DOHH2 (cell line): Measurements from ENCODE around the gene KIF16B.

ENCODE experiments used
- H3F3A ChIP-seq: fragments of 200-600 bp; sonication (generic), shearing (Covaris generic); 2 replicates; pipeline ENCODE4 v1.6.0; 2016; ENCODE audit warnings: antibody characterized with exemption, mild to moderate bottlenecking; ENCODE audit not compliant: control insufficient read depth, insufficient read depth
- H3K27ac ChIP-seq: fragments of 200-600 bp; sonication (generic); 2 replicates; pipeline ENCODE4 v1.5.1; 2014; ENCODE audit warnings: low read depth, mild to moderate bottlenecking, low read length, moderate library complexity
- H3K27me3 ChIP-seq: fragments of 200-600 bp; sonication (generic); 2 replicates; pipeline ENCODE4 v1.6.1; 2014; ENCODE audit warnings: mild to moderate bottlenecking, low read length, mixed read lengths; ENCODE audit not compliant: control insufficient read depth
- H3K36me3 ChIP-seq: fragments of 200-600 bp; sonication (generic); 2 replicates; pipeline ENCODE4 v1.6.1; 2014; ENCODE audit warnings: mild to moderate bottlenecking, low read length, moderate library complexity, mixed read lengths; ENCODE audit not compliant: control insufficient read depth
- H3K4me1 ChIP-seq: fragments of 200-600 bp; sonication (generic); 2 replicates; pipeline ENCODE4 v1.6.1; 2014; ENCODE audit warnings: mild to moderate bottlenecking, low read length, mixed read lengths; ENCODE audit not compliant: control insufficient read depth
- H3K4me2 ChIP-seq: fragments of 200-600 bp; sonication (generic); 2 replicates; pipeline ENCODE4 v1.6.0; 2014; ENCODE audit warnings: mild to moderate bottlenecking, low read length, moderate library complexity
- H3K4me3 ChIP-seq: fragments of 200-600 bp; sonication (generic); 2 replicates; pipeline ENCODE4 v1.5.1; 2014; ENCODE audit warnings: mild to moderate bottlenecking, low read length, mixed read lengths
- H3K79me2 ChIP-seq: fragments of 200-600 bp; sonication (generic); 2 replicates; pipeline ENCODE4 v1.6.1; 2014; ENCODE audit warnings: mild to moderate bottlenecking, low read length, mixed read lengths; ENCODE audit not compliant: control insufficient read depth
- H3K9me2 ChIP-seq: fragments of 200-600 bp; sonication (generic); replicated peaks from 2 replicates; pipeline ENCODE4 v1.6.1; 2014; ENCODE audit warnings: mild to moderate bottlenecking, low read length, mixed read lengths; ENCODE audit not compliant: control insufficient read depth
- H3K9me3 ChIP-seq: fragments of 200-600 bp; sonication (generic); 2 replicates; pipeline ENCODE4 v1.6.1; 2014; ENCODE audit warnings: antibody characterized with exemption, low read length, mixed read lengths; ENCODE audit not compliant: control insufficient read depth, insufficient read depth
- H4K20me1 ChIP-seq: fragments of 200-600 bp; sonication (generic); 2 replicates; pipeline ENCODE4 v1.6.0; 2014; ENCODE audit warnings: low read depth, mild to moderate bottlenecking, antibody characterized with exemption, low read length, moderate library complexity; ENCODE audit not compliant: control insufficient read depth, insufficient read depth
- EZH2phosphoT487 ChIP-seq: fragments of 200-600 bp; sonication (generic); IDR thresholded peaks from 2 replicates; pipeline ENCODE4 v1.6.1; 2017; ENCODE audit warnings: borderline replicate concordance, mild to moderate bottlenecking, antibody characterized with exemption, low read length, moderate library complexity, mixed read lengths
- TF ChIP-seq, protein P1 (sequence below): fragments of 200-600 bp; sonication (generic); IDR thresholded peaks from one replicate; pipeline ENCODE4 v1.5.1; 2014; ENCODE audit warnings: antibody characterized with exemption, mild to moderate bottlenecking, low read depth, low read length; ENCODE audit not compliant: poor library complexity, severe bottlenecking

Gene KIF16B

DNA sequence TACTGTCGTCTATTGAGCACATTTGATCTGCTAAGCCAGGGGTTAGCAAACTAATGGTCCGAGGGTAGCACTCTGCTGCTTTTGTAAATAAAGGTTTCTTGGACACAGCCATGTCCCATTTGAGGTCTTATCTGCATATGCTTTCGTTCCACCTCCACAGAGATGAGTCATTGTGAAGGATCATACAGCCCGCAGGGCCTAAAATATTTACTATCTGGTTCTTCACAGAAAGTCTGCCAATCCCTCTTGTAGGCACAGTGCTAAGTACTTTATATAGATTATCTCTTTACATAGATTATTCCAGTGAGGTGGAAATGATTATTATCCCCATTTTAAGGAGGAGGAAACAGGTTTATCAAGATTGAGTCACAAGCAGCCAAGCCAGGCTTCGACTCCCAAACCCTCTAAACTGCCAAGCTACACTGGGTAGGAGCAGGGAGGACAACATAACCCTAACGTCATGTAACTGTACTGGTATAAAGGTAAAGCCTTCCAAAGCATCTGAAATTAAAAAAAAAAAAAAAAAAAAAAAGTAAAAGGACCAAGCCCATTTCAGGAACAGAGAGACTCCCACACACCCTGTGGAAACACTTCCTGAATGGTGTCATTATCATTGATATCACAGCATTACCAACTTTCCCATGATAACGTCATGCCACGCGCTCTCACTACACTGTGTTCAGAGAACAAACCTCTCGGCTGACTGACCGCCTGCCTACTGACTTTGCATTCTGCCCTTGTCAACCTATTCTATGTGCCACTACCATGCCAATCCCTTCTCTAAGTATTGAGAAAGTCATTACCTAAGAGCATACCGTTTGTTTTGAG is 101.0 kb downstream of the KIF16B start:
- TF ChIP-seq EZH2phosphoT487 = no peak
- TF ChIP-seq, protein P1, sequence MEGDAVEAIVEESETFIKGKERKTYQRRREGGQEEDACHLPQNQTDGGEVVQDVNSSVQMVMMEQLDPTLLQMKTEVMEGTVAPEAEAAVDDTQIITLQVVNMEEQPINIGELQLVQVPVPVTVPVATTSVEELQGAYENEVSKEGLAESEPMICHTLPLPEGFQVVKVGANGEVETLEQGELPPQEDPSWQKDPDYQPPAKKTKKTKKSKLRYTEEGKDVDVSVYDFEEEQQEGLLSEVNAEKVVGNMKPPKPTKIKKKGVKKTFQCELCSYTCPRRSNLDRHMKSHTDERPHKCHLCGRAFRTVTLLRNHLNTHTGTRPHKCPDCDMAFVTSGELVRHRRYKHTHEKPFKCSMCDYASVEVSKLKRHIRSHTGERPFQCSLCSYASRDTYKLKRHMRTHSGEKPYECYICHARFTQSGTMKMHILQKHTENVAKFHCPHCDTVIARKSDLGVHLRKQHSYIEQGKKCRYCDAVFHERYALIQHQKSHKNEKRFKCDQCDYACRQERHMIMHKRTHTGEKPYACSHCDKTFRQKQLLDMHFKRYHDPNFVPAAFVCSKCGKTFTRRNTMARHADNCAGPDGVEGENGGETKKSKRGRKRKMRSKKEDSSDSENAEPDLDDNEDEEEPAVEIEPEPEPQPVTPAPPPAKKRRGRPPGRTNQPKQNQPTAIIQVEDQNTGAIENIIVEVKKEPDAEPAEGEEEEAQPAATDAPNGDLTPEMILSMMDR = no peak
- no peaks in the 10 kb centered on the region for H3K9me2 ChIP-seq
- H3K36me3 ChIP-seq = no peaks in the 10 kb centered on the region
- no peaks in the 10 kb centered on the region for H3F3A ChIP-seq
- H3K9me3 ChIP-seq = no peaks in the 10 kb centered on the region
- no peak overlapping the region for H3K27ac ChIP-seq
- no peaks in the 10 kb centered on the region for H3K4me1 ChIP-seq
- no peaks in the 10 kb centered on the region for H3K27me3 ChIP-seq
- H3K4me3 ChIP-seq = no peak overlapping the region
- H3K79me2 ChIP-seq = no peaks in the 10 kb centered on the region
- H4K20me1 ChIP-seq = no peaks in the 10 kb centered on the region
- no peak overlapping the region for H3K4me2 ChIP-seq

DNA sequence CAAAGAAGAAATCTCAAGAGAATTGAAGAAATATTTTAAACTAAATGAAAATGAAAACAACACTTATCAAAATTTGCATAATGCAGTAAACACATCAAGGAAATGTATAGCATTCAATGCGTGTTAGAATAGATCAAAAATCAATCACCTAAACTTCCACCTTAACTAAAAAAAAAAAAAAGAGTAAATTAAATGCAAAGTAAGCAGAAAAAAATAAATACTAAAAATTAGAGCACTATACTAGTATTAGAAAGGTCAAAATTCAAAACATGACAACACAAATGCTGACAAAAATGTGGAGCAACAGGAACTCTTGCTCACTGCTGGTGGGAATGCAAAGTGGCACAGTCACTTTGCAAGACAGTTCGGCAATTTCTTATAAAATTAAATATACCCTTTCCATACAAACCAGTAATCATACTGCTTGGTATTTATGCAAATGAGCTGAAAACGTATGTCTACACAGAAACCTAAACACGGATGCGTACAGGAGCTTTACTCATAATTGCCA is 103.8 kb downstream of the KIF16B start:
- no peaks in the 10 kb centered on the region for H3K36me3 ChIP-seq
- H3F3A ChIP-seq = no peaks in the 10 kb centered on the region
- H4K20me1 ChIP-seq = no peaks in the 10 kb centered on the region
- H3K27me3 ChIP-seq = no peaks in the 10 kb centered on the region
- no peak overlapping the region for H3K4me3 ChIP-seq
- TF ChIP-seq EZH2phosphoT487 = no peak
- TF ChIP-seq, protein P1 = no peak
- H3K9me2 ChIP-seq = no peaks in the 10 kb centered on the region
- no peaks in the 10 kb centered on the region for H3K79me2 ChIP-seq
- H3K4me1 ChIP-seq = no peaks in the 10 kb centered on the region
- H3K27ac ChIP-seq = no peak overlapping the region
- no peaks in the 10 kb centered on the region for H3K9me3 ChIP-seq
- H3K4me2 ChIP-seq = no peak overlapping the region

DNA sequence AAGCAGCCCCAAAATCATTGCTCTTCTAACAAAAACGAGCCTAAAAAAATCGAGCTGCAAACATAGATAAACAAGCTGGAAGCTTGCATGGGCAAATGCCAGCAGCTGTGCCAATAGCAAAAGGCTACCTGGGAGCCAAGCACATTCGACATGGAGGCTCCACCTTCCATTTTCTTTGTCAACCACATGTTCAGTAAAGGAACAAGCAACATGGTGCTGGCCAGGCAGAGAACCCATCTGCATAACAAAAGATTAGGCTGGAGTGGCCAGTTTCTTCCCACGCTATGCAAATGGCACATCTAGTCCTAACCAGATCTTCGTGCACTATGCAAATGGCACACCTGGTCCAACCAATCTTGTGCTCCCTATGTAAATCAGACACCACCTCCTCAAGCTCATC is 110.5 kb downstream of the KIF16B start:
- H3K4me3 ChIP-seq = no peak overlapping the region
- TF ChIP-seq, protein P1 = no peak
- TF ChIP-seq EZH2phosphoT487 = no peak
- no peaks in the 10 kb centered on the region for H3K9me2 ChIP-seq
- H3K4me1 ChIP-seq = no peaks in the 10 kb centered on the region
- H3K27ac ChIP-seq = no peak overlapping the region
- no peaks in the 10 kb centered on the region for H3F3A ChIP-seq
- no peaks in the 10 kb centered on the region for H3K36me3 ChIP-seq
- H3K27me3 ChIP-seq = no peaks in the 10 kb centered on the region
- H3K79me2 ChIP-seq = no peaks in the 10 kb centered on the region
- no peaks in the 10 kb centered on the region for H3K9me3 ChIP-seq
- H4K20me1 ChIP-seq = no peaks in the 10 kb centered on the region
- H3K4me2 ChIP-seq = no peak overlapping the region
